ENCODE results near the gene IL1A.

Gene IL1A

DNA sequence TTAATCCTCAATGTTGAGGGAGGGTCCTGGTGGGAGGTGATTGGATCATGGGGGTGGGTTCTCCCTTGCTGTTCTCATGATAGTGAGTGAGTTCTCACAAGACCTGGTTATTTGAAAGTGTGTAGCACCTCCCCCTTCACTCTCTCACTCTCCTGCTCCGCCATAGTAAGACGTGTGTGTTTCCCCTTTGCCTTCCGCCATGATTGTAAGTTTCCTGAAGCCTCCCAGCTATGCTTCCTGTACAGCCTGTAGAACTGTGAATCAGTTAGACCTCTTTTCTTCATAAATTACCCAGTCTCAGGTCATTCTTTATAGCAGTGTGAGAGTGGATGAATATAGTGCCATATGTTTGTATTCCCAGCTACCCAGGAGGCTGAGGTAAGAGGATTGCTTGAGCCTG lies 42.7 kb upstream of the IL1A start:
- no peak for TF ChIP-seq CTCF (IDR thresholded peaks at IDR 0.05; ENCODE audit: control extremely low read depth, extremely low read depth, low read depth, missing control alignments)
- POLR2A ChIA-PET: no interaction called here
- DNase-seq (ENCODE audit: extremely low spot score): no peak
- CTCF ChIA-PET: interaction anchor here (1.2 to 1.5 kb wide), 3 partner anchors 13 to 77 kb away, joined by 3 to 4 read pairs (median 4); no protein-coding TSS in a partner anchor

GRCh38 chr2:112825706-112826105 lies 41.4 kb upstream of the IL1A start:
- TF ChIP-seq CTCF (IDR thresholded peaks at IDR 0.05; ENCODE audit: control extremely low read depth, extremely low read depth, low read depth, missing control alignments): no peak
- POLR2A ChIA-PET: no interaction called here
- CTCF ChIA-PET: no interaction called here
- DNase-seq (ENCODE audit: extremely low spot score): no peak

DNA sequence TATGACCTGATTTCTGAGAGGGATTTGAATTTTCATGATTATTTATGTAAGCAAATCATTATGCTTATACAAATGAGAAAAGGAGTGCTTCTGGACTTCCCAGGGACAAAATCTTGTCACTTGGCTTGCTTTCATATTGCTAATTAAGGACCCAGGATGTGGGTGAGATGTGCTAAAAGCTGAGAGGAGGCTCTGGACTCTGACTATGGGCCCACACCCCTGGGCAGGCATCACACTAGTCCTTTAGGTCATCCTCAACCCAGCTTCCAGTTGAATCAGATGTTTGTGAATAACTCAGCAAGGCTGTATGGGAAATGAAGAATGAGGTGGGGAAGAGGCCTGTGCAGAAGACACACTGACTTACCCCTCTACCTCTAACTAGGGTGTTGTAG lies 40.4 kb upstream of the IL1A start:
- ChIA-PET POLR2A (no interaction called here), CTCF (interaction anchor here (0.9 to 1.0 kb wide), 2 partner anchors 11 to 61 kb away, joined by 3 read pairs; partner anchors contain the start of gene IL1B)
- DNase-seq (ENCODE audit: extremely low spot score): no peak
- TF ChIP-seq CTCF (IDR thresholded peaks at IDR 0.05; ENCODE audit: control extremely low read depth, extremely low read depth, low read depth, missing control alignments): no peak

GRCh38 chr2:112821682-112822081 lies 37.4 kb upstream of the IL1A start:
- no peak for TF ChIP-seq CTCF (IDR thresholded peaks at IDR 0.05; ENCODE audit: control extremely low read depth, extremely low read depth, low read depth, missing control alignments)
- DNase-seq (ENCODE audit: extremely low spot score): no peak
- CTCF ChIA-PET: interaction anchor here (1.1 to 2.7 kb wide), 6 partner anchors 9 to 64 kb away, joined by 3 to 9 read pairs (median 4); no protein-coding TSS in a partner anchor
- POLR2A ChIA-PET: no interaction called here

DNA sequence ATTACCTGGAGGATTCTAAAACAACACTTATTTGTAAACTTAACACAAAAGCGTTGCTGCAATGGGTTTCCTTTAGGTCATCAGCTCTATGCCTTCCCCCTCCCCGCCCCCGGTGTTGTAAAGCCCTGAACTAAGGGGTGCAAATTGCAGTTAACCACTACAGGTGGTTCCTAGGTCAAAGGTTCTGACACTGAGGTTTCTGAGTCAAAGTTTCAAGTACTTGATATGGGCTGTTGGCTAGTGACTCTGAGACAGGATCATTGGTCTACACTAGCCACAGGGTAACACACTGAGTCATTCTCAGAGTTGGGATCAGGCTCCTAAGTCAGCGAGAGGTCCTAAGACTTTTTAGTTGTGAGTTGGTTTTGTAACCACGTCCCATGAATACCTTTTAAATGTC lies 36.8 kb upstream of the IL1A start:
- ChIA-PET CTCF (interaction anchor here (1.2 to 2.7 kb wide), 2 partner anchors 59 to 65 kb away, joined by 4 to 9 read pairs; no protein-coding TSS in a partner anchor), POLR2A (no interaction called here)
- no peak for TF ChIP-seq CTCF (IDR thresholded peaks at IDR 0.05; ENCODE audit: control extremely low read depth, extremely low read depth, low read depth, missing control alignments)
- peak; percentile 73 for DNase-seq (ENCODE audit: extremely low spot score)

- CTCF ChIA-PET: interaction anchor here (1.1 to 2.7 kb wide), 3 partner anchors 10 to 65 kb away, joined by 3 to 9 read pairs (median 5); no protein-coding TSS in a partner anchor
- POLR2A ChIA-PET: no interaction called here
- no peak for TF ChIP-seq CTCF (IDR thresholded peaks at IDR 0.05; ENCODE audit: control extremely low read depth, extremely low read depth, low read depth, missing control alignments)
- no peak for DNase-seq (ENCODE audit: extremely low spot score)
Measured at GRCh38 chr2:112820343-112820742, 36.0 kb upstream of the IL1A start.
